ENCODE results near the gene TMEM266.

Gene TMEM266

DNA sequence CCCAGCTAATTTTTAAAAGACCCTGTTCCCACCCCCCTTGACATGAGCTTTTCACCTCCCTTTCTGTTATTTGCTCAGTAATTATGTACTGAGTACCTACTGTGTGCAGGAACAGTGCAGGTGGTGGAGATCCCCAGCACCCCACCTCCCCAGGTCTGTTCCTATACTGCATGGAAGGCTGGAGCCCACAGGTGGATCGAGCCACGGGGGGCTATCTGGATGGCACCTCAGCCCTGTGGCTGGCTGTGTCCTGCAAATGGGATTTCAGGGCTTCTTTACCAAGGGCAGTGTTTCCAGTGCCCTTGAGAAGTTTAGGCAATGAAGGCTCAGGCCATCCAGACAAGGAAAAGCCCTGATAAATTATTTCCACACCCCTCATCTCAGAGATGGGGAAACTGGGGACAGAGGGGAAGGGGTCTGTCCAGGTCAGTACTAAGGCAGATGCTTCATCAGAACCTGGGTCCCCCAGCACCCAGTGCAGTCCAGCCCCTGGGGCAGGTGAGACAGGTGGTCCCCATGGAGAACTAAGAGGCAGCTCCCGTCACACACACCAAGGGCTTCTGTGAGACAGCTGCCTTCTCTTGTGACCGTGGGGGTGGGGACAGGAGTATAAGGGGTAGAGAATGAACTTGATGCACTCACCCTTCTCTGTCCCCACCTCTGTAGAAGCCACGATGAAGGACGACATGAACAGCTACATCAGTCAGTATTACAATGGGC is 141.9 kb downstream of the TMEM266 start:
- Mint-ChIP-seq H3K9me3 (no peaks in the 10 kb centered on the region), H3K27me3 (no peaks in the 10 kb centered on the region), H3K27ac (peak overlapping the region in 1 of 2 donors; percentile 52), H3K4me1 (ENCODE audit: low read depth in 2 of 2) (peaks cover 0 to 7% of the 10 kb centered on the region in 2 donors), H3K36me3 (ENCODE audit: insufficient read depth) (peaks cover 6% of the 10 kb centered on the region), H3K4me3 (no peak overlapping the region)
- no peak for ATAC-seq (replicated peaks)
- no peak for DNase-seq

DNA sequence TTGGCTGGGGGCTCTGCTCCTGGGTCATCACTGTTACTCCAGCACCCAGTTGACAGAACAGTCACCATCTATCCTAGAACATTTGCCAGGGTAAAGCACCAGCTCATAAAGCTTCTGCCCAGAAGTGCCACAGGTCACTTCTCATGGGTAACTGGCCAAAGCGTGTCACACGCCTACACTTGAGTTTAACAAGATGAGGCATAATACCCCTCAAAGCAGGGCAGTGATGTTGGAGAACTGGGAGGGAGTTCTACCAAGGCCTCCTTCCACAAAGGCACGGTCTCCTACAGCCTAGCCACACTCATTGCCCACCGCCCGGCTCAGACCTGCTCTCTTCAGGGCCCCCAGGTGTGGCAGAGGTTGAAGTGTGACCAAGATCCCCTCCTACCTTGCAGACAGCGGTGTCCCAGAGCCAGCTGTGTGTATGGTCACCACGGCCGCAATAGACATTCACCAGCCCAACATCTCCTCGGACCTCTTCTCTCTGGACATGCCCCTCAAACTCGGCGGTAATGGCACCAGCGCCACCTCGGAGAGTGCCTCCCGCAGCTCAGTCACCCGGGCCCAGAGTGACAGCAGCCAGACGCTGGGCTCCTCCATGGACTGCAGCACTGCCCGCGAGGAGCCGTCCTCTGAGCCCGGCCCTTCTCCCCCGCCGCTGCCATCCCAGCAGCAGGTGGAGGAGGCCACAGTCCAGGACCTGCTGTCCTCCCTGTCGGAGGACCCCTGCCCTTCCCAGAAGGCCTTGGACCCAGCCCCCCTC is 143.7 kb downstream of the TMEM266 start:
- DNase-seq: no peak
- Mint-ChIP-seq H3K27ac (no peak overlapping the region), H3K36me3 (ENCODE audit: insufficient read depth) (peaks cover 2% of the 10 kb centered on the region), H3K4me3 (no peak overlapping the region), H3K9me3 (no peaks in the 10 kb centered on the region), H3K4me1 (ENCODE audit: low read depth in 2 of 2) (peaks cover 0 to 7% of the 10 kb centered on the region in 2 donors), H3K27me3 (no peaks in the 10 kb centered on the region)
- no peak for ATAC-seq (replicated peaks)

DNA sequence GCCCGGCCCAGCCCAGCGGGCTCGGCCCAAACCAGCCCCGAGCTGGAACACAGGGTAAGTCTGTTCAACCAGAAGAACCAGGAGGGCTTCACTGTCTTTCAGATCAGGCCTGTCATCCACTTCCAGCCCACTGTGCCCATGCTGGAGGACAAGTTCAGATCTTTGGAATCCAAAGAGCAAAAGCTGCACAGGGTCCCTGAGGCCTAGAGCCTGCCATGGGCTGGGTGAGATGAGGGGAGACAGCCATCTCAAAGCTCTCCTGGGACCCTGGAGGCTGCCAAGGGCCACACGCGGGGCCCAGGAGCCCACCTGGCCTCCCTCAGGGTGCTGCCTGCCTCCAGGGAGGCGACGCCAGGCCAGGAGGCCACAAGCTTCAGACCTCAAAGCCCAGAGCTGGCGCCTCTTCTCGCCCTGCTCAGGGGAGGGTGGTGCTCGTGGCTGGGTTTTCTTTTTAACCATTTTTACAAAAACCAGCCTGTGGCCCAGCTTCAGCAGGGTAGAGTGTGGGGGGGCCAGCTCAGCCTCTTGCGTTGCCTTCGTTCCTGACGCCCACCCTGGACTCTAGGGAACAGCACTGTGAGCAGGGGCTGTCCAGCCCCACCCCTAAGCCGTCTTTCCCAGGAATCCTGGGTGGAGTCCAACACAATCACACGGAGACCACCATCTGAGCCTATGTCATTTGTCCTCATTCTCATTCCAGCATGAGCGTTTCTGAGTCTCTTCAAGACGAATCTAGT is 144.5 kb downstream of the TMEM266 start:
- H3K36me3 Mint-ChIP-seq (ENCODE audit: insufficient read depth): no peaks in the 10 kb centered on the region
- no peak for ATAC-seq (replicated peaks)
- H3K27ac Mint-ChIP-seq: no peak overlapping the region
- H3K4me1 Mint-ChIP-seq (ENCODE audit: low read depth in 2 of 2): peaks cover 0 to 6% of the 10 kb centered on the region in 2 donors
- H3K27me3 Mint-ChIP-seq: no peaks in the 10 kb centered on the region
- H3K4me3 Mint-ChIP-seq: no peak overlapping the region
- H3K9me3 Mint-ChIP-seq: no peaks in the 10 kb centered on the region
- DNase-seq: no peak

DNA sequence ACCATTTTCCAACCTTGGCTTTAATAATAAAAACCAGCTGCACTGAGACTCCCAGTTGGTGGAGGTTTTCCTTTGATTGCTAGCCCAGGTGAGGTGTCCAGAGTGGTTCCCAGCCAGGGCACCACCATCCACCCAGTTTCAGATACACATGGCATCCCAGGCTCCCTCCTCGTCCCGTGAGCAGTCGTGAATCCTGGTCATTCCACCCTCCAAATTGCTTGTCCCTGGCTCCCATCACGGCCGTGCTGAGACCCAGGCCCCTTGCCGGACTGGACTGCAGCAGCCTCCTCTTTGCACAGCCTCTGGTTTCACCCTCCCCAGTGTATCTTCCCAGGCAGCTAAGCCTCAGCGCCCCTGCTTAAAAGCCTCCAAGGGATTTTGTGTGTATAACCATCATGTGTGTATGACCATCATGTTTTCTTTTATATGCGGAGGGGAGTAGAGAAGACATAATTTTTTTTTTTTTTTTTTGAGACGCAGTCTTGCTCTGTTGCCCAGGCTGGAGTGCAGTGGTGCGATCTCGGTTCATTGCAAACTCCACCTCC is 145.2 kb downstream of the TMEM266 start:
- H3K27ac Mint-ChIP-seq: no peak overlapping the region
- ATAC-seq (replicated peaks) (no peak), DNase-seq (no peak)
- H3K4me3 Mint-ChIP-seq: no peak overlapping the region
- peaks cover 0 to 6% of the 10 kb centered on the region in 2 donors for H3K4me1 Mint-ChIP-seq (ENCODE audit: low read depth in 2 of 2)
- no peaks in the 10 kb centered on the region for H3K9me3 Mint-ChIP-seq
- H3K27me3 Mint-ChIP-seq: no peaks in the 10 kb centered on the region
- no peaks in the 10 kb centered on the region for H3K36me3 Mint-ChIP-seq (ENCODE audit: insufficient read depth)

DNA sequence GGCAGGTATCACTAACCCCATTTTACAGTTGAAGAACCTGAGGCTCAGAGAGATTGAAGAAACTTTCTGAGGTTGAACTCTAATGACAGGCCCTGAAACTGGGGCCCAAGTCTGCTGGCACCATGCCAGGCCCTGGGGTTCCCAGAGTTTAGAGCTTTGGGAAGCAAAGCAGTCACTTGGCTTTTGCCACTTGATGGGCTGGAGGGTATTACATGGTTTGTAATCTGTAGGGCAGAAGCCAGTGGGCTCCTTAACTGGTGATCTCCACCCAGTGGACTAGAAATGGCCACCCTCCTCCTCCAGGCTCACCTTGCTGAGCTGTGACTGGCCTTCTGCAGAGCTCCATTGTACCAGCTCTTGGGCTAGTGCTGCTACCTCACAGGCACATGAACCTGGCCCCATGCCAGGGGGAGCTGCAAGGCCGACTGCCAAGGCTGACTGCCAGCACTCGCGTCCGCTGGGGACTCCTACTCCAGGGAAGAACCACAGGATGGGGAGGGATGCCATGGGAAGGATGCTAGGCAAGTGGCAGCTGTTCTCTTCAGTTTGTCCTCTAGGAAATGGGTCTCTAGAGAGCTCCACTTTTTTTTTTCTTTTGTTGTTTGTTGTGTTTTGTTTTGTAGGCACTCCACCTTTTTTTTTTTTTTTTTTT is 146.7 kb downstream of the TMEM266 start:
- Mint-ChIP-seq H3K27ac (peak overlapping the region in 1 of 2 donors; percentile 12), H3K4me1 (ENCODE audit: low read depth in 2 of 2) (peaks cover 0 to under 1% of the 10 kb centered on the region in 2 donors), H3K4me3 (no peak overlapping the region), H3K27me3 (no peaks in the 10 kb centered on the region), H3K9me3 (no peaks in the 10 kb centered on the region), H3K36me3 (ENCODE audit: insufficient read depth) (no peaks in the 10 kb centered on the region)
- no peak for ATAC-seq (replicated peaks)
- no peak for DNase-seq

DNA sequence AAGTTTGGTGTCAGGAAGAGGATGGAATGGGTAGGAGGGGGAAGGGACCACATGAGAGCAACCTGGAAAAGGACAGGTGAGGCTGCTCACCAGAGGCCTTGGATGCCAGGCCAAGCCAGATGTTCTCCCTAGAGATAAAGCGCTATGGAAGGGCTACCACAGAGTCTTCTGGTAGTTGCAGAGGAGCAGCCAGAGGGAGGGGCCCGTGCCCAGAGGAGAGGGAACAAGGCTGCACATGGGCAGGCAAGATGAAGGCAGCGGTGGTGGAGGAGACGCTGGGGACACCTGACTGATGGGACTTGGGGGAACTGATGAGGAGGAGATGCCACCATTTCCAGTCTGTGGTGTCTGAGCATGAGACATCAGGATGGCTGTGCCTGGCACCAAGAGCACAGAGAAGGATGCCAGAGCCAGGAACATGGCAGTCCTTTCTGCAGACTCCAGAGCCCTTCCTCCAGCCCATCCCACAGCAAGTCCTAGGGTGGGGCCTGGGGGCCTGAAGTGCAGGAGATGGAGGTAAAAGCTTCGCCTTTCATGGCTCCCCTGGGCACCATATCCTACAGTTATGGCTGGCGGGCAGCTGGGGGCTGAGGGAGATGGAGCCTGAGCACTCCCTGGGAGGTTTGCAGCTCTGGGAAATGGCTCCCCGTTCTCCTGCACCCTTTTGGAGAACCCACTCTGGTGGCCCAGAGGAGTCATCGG is 148.4 kb downstream of the TMEM266 start:
- no peak overlapping the region for H3K4me3 Mint-ChIP-seq
- H3K27me3 Mint-ChIP-seq: no peaks in the 10 kb centered on the region
- H3K36me3 Mint-ChIP-seq (ENCODE audit: insufficient read depth): peaks cover 2% of the 10 kb centered on the region
- DNase-seq: no peak
- H3K27ac Mint-ChIP-seq: peak overlapping the region; percentile 11 to 27
- no peak for ATAC-seq (replicated peaks)
- no peaks in the 10 kb centered on the region for H3K4me1 Mint-ChIP-seq (ENCODE audit: low read depth in 2 of 2)
- no peaks in the 10 kb centered on the region for H3K9me3 Mint-ChIP-seq

DNA sequence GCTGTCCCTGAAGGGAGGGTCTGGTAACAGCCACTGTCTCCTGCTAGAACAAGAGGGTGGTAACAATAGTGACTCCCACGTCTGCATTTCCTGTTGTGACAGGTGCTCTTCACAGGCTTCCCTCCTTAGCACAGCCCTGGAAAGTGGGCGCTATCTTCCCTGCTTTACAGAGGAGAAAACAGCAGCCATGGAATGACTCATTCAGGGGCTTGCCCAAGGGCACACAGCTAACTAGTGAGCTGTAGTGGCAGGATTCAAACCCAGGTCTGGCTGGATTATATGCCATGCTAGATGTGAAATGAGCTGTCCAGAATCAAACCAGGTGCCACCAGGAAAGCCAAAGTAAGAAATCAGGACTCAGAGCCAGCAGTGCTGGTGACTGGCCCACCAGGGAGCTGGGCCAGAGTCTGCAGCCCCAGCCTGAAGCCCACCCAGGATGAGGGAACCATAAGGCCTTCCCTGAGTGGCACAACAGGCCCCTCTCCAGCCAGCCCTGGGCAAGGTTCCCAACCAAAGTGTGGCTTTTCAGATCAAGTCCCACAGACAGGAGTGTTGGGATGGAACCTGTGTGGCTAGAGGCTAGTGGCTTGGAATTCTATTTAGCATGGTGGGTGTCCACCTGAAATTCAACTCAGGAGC is 149.1 kb downstream of the TMEM266 start:
- Mint-ChIP-seq H3K27me3 (no peaks in the 10 kb centered on the region), H3K4me1 (ENCODE audit: low read depth in 2 of 2) (no peaks in the 10 kb centered on the region), H3K27ac (peak overlapping the region; percentile 27 to 41), H3K9me3 (no peaks in the 10 kb centered on the region), H3K36me3 (ENCODE audit: insufficient read depth) (peaks cover 2% of the 10 kb centered on the region), H3K4me3 (no peak overlapping the region)
- DNase-seq (no peak), ATAC-seq (replicated peaks) (no peak)

DNA sequence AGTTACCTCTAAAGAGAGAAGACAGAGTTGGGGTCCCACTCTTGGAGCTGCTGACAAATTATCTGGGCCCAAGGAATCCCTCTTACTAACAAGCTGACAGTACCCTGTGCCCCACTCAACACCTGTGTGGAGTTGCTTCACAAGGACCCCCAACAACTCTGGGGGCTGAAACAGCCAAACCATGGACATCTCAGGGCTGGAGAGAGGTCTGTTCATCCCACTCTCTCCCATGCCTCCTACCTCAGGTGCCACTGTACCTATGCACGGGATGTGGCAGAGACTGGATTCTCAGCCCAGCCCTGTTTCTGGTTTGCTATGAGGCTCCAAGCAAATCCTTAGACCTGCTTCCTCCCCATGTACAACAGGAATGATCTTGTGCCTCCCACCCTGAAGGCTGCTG is 149.7 kb downstream of the TMEM266 start:
- no peak for DNase-seq
- peaks cover 2% of the 10 kb centered on the region for H3K36me3 Mint-ChIP-seq (ENCODE audit: insufficient read depth)
- no peaks in the 10 kb centered on the region for H3K4me1 Mint-ChIP-seq (ENCODE audit: low read depth in 2 of 2)
- no peak overlapping the region for H3K4me3 Mint-ChIP-seq
- no peaks in the 10 kb centered on the region for H3K9me3 Mint-ChIP-seq
- H3K27ac Mint-ChIP-seq: peak overlapping the region; percentile 27 to 41
- H3K27me3 Mint-ChIP-seq: no peaks in the 10 kb centered on the region
- no peak for ATAC-seq (replicated peaks)

DNA sequence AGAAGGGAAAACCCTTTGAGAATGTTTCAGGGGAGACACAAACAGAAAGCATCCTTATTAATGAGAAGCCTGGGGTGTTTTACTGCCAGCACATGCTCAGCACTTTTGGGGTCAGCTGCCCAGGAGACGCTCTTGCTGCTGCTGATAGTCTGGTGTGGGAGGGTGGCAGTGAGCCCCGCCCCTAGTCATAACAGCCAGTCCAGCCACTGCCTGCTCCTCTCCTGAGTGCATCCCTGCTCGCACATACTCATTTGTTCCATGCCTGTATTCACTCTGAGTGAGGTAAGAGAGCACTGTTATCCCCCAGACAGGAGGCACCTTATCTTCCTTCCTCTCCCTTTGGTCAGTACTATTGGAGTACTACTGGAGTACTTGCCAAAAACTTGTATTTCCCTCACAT is 150.2 kb downstream of the TMEM266 start:
- H3K27me3 Mint-ChIP-seq: no peaks in the 10 kb centered on the region
- no peak overlapping the region for H3K4me3 Mint-ChIP-seq
- peak overlapping the region; percentile 27 to 41 for H3K27ac Mint-ChIP-seq
- DNase-seq: no peak
- H3K9me3 Mint-ChIP-seq: no peaks in the 10 kb centered on the region
- H3K4me1 Mint-ChIP-seq (ENCODE audit: low read depth in 2 of 2): no peaks in the 10 kb centered on the region
- H3K36me3 Mint-ChIP-seq (ENCODE audit: insufficient read depth): peaks cover 2% of the 10 kb centered on the region
- ATAC-seq (replicated peaks): no peak

DNA sequence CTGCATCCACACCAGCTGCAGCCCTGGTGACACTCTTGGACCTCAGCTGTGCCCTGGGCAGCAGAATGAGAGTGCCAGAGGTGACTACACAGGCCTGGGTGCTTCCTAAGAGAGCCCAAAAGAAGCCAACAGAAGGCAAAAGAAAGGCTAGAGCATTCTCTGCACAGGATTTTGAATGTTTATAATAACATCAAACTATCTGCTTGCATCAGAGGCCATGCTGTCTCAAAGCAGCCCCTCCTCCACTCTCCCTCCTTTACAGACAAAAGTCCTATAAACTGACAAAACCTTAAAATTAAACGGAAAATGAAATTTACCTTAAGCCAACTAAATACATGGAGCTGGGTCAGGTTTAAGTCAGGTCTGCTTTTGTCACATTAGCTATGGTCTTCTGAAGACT is 155.8 kb downstream of the TMEM266 start:
- no peaks in the 10 kb centered on the region for H3K27me3 Mint-ChIP-seq
- ATAC-seq (replicated peaks): no peak
- no peak for DNase-seq
- peaks cover 6% of the 10 kb centered on the region in 2 donors for H3K4me1 Mint-ChIP-seq (ENCODE audit: low read depth in 2 of 2)
- H3K4me3 Mint-ChIP-seq: no peak overlapping the region
- H3K9me3 Mint-ChIP-seq: no peaks in the 10 kb centered on the region
- peaks cover 14% of the 10 kb centered on the region for H3K36me3 Mint-ChIP-seq (ENCODE audit: insufficient read depth)
- H3K27ac Mint-ChIP-seq: peak overlapping the region in 1 of 2 donors; percentile 28

DNA sequence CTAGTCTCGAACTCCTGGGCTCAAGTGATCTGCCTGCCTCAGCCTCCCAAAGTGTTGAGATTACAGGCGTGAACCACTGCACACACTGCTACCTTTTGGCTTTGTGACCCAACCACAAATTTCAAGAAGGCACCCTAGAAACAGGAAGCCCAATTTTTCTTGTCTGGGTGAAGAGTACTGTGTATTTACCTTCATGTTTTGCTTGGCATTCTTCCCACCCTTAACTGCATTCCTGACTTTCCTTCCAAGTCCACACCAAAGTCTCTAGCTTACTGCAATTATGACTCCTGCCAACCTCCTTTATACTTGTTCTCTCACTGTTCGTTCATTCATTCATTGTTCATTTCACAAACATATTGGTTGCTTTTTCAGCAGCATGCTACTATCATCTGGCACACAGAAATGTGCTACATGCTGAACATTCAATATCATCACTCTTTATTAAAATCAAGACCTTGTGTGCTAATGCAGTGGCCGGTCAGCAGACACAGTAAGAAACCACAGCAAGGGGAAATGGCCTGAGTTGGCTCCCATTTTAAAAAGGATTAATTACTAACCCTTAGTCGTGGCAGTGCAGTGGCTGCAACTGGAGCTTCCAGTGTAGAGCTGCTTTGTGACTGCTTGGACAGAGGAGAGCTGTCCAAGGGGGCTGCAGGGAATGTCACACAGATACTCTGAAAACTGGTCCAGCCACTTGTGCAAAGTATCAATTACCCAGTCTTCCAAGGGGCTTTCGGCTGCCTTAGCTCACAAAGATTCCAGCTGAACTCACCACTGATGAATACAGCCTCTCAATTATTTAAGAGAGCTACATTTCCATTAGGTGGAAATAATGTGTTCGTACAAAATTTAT is 157.5 kb downstream of the TMEM266 start:
- no peak for DNase-seq
- Mint-ChIP-seq H3K9me3 (no peaks in the 10 kb centered on the region), H3K4me1 (ENCODE audit: low read depth in 2 of 2) (peaks cover 6% of the 10 kb centered on the region in 2 donors), H3K36me3 (ENCODE audit: insufficient read depth) (peaks cover 14% of the 10 kb centered on the region), H3K4me3 (no peak overlapping the region), H3K27ac (peak overlapping the region in 1 of 2 donors; percentile 7), H3K27me3 (no peaks in the 10 kb centered on the region)
- no peak for ATAC-seq (replicated peaks)

DNA sequence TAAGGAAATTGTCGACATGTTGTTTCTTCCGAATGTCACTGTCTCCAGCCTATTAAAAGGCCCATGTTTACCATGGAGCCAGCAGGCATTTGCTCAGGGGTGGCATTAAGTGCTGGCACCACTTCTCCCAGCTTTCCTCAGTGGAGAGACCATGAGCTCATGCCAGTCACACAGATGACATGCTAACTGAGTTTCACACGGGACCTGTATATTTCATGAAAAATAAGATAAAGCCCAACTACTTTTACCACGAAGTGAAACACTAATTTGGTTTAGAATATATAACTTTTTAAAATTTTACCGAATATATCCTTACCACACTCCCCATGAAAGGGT is 158.1 kb downstream of the TMEM266 start:
- Mint-ChIP-seq H3K4me1 (ENCODE audit: low read depth in 2 of 2) (peaks cover 6% of the 10 kb centered on the region in 2 donors), H3K4me3 (no peak overlapping the region), H3K36me3 (ENCODE audit: insufficient read depth) (peaks cover 14% of the 10 kb centered on the region), H3K27me3 (no peaks in the 10 kb centered on the region), H3K9me3 (no peaks in the 10 kb centered on the region), H3K27ac (no peak overlapping the region)
- no peak for DNase-seq
- no peak for ATAC-seq (replicated peaks)
